ENCODE results near the gene CGB1. TPM values are rescaled to one million over a fixed set of nuclear protein-coding genes. Genes with fewer than 3 reads are reported as not detected.
"Not testable (repeated sequence)": the region's sequence is repeated elsewhere in the genome, so short reads cannot be mapped to it uniquely, and the experiment has no call there.

Gene CGB1
- total RNA-seq, 2 donors from 2014 or later, result not detected

DNA sequence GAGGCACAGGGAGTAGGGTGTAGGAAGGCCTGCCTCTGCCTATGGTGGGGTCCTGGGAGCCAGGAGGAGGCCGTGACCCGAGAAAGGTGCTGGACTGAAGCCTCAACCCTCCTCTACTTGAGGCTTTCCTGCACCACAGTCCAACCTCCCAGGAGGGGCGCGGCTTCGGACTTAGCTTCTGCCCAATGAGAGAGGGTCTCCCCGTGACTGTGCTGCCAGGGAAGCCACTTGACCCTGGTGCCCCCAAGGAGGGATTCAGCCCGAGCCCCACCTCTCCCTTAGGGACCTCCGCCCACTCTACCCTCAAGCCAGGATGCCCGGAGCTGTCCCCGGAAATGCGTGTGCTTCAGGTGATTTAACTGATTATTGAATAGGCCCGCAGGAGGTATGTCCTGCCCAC, 12.3 kb upstream of the CGB1 start, which contains the start of gene CGB8:
Gene CGB8, minus strand, starts transcription at position 101 of the 400 bp plus-strand sequence. CDS start 372 bp downstream, outside the sequence.
- H3K27ac ChIP-seq; H3K4me3 ChIP-seq; intact Hi-C loops (cut with DNase I); DNase-seq (ENCODE audit: low spot score); H3K36me3 ChIP-seq; H3K4me1 ChIP-seq (replicated peaks); H3K9me3 ChIP-seq; H3K27me3 ChIP-seq (replicated peaks; ENCODE audit: insufficient read depth): not testable (repeated sequence)
- 61% methylated on average over 10 of the region's 12 CpGs for WGBS

DNA sequence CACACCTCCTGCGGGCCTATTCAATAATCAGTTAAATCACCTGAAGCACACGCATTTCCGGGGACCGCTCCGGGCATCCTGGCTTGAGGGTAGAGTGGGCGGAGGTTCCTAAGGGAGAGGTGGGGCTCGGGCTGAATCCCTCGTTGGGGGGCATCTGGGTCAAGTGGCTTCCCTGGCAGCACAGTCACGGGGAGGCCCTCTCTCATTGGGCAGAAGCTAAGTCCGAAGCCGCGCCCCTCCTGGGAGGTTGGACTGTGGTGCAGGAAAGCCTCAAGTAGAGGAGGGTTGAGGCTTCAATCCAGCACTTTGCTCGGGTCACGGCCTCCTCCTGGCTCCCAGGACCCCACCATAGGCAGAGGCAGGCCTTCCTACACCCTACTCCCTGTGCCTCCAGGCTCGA, 6.9 kb upstream of the CGB1 start, which contains the start of gene CGB5:
Gene CGB5, plus strand, starts transcription at position 301 of the 400 bp plus-strand sequence. CDS start 362 bp downstream, outside the sequence.
- H3K27me3 ChIP-seq (replicated peaks; ENCODE audit: insufficient read depth); H3K4me3 ChIP-seq; H3K9me3 ChIP-seq; DNase-seq (ENCODE audit: low spot score); H3K36me3 ChIP-seq; intact Hi-C loops (cut with DNase I); H3K27ac ChIP-seq; H3K4me1 ChIP-seq (replicated peaks): not testable (repeated sequence)
- 77% methylated on average over 15 of the region's 15 CpGs for WGBS

DNA sequence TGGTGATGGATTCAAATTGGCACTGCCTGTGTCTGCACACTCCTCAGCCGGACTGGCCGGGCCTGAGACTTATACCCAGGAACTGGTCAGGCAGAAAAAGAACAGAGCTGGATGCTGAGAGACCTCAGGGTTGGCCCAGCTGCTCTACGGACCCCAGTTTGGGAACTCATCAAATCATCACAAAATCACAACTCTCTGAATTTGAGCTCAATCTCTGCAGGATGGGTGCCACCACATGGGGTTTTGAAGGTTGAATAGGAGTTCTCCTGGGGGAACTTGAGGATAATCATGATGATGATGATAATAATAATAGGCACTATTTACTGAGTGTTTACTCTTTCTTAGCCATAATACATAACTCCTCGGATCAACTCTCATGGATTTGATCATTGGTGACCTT, 6.0 kb upstream of the CGB1 start:
- H3K36me3 ChIP-seq; H3K27ac ChIP-seq; H3K4me1 ChIP-seq (replicated peaks); H3K9me3 ChIP-seq; H3K4me3 ChIP-seq; DNase-seq (ENCODE audit: low spot score); H3K27me3 ChIP-seq (replicated peaks; ENCODE audit: insufficient read depth); intact Hi-C loops (cut with DNase I): not testable (repeated sequence)
- WGBS, result 80% methylated on average over 4 of the region's 4 CpGs

DNA sequence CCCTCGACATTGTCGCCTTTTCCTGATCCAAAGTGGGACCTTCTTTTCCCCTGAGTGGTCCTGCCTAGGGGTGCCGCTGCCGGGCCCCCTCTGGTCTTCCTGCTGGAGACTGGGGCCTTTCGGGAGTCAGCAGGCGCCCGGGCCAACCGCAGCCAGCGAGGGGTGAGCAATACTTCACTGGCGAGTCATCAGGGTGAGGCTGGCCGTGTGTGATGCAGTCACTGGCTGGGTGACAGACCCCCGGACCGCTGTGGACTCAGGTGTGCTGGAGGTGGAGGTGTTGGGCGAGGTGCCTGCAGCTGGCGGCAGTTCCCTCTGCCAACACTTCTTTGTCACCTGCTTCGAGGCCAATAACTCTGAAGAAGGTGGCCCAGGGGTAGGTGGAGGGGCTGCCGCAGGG, 5.5 kb upstream of the CGB1 start:
- Histone ChIP-seq H3K9me3 (no peaks in the 10 kb centered on the region), H3K27me3 (replicated peaks; ENCODE audit: insufficient read depth) (no peaks in the 10 kb centered on the region), H3K4me1 (replicated peaks) (no peaks in the 10 kb centered on the region), H3K27ac (no peak overlapping the region), H3K36me3 (no peaks in the 10 kb centered on the region), H3K4me3 (no peak overlapping the region)
- TF ChIP-seq, protein P1, sequence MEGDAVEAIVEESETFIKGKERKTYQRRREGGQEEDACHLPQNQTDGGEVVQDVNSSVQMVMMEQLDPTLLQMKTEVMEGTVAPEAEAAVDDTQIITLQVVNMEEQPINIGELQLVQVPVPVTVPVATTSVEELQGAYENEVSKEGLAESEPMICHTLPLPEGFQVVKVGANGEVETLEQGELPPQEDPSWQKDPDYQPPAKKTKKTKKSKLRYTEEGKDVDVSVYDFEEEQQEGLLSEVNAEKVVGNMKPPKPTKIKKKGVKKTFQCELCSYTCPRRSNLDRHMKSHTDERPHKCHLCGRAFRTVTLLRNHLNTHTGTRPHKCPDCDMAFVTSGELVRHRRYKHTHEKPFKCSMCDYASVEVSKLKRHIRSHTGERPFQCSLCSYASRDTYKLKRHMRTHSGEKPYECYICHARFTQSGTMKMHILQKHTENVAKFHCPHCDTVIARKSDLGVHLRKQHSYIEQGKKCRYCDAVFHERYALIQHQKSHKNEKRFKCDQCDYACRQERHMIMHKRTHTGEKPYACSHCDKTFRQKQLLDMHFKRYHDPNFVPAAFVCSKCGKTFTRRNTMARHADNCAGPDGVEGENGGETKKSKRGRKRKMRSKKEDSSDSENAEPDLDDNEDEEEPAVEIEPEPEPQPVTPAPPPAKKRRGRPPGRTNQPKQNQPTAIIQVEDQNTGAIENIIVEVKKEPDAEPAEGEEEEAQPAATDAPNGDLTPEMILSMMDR (IDR thresholded peaks at IDR 0.05), result no peak
- TF ChIP-seq POLR2A (IDR thresholded peaks at IDR 0.05) (no peak), POLR2AphosphoS5 (IDR thresholded peaks at IDR 0.05) (no peak)
- intact Hi-C loops (cut with DNase I), result no loop called here
- DNase-seq (ENCODE audit: low spot score), result no peak
- 65% methylated on average over 17 of the region's 17 CpGs for WGBS

DNA sequence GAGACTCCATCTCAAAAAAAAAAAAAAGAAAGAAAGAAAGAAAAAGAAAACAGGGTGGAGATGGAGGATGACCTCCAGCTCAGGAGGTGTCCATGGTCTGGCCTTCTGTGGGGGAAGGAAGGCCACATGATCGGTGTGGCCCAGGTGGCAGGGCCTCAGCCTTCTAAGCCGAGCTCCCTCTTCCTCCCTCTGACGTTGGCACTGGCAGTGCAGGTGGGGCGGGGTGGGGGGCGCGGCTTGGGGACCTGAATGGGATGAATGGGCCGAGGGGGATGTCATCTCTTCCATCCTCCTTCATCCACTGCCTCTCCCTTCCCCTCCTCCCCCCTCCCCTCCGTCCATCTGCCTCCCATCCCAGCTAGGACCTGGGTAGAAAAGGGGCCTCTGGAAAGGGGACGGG, 3.0 kb upstream of the CGB1 start:
- H3K4me3 ChIP-seq; intact Hi-C loops (cut with DNase I); DNase-seq (ENCODE audit: low spot score); H3K36me3 ChIP-seq; H3K27me3 ChIP-seq (replicated peaks; ENCODE audit: insufficient read depth); H3K9me3 ChIP-seq; H3K27ac ChIP-seq; H3K4me1 ChIP-seq (replicated peaks): not testable (repeated sequence)
- WGBS, result 64% methylated on average over 9 of the region's 9 CpGs

DNA sequence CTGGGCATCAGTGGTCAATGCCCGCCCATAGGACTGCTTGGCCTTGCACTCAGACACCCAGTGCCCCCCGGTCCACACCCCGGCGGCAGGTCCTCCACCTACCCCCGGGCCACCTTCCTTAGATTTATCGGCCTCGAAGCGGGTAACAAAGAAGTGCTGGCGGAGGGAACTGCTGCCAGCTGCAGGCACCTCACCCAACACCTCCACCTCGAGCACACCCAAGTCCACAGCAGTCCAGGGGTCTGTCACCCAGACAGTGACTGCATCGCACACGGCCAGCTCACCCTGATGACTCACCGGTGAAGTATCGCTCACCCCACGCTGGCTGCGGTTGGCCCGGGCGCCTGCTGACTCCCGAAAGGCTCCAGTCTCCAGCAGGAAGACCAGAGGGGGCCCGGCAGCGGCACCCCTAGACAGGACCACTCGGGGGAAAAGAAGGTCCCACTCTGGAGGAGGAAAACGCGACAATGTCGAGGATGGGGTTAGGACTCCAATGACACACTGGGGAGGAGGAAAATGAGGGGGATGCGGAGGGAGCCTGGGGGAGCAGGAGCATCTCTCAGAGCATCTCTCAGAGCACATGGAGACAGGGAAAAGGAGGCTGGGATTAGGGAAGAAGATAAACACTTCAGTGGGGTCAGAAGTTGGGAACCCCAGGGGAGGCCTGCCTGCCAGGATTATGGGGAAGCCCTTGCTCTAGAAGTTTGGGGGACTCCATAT, 2.0 kb upstream of the CGB1 start:
- H3K4me1 ChIP-seq (replicated peaks); intact Hi-C loops (cut with DNase I); DNase-seq (ENCODE audit: low spot score); H3K36me3 ChIP-seq; H3K9me3 ChIP-seq; H3K4me3 ChIP-seq; H3K27ac ChIP-seq; H3K27me3 ChIP-seq (replicated peaks; ENCODE audit: insufficient read depth): not testable (repeated sequence)
- WGBS, result 81% methylated on average over 26 of the region's 26 CpGs

DNA sequence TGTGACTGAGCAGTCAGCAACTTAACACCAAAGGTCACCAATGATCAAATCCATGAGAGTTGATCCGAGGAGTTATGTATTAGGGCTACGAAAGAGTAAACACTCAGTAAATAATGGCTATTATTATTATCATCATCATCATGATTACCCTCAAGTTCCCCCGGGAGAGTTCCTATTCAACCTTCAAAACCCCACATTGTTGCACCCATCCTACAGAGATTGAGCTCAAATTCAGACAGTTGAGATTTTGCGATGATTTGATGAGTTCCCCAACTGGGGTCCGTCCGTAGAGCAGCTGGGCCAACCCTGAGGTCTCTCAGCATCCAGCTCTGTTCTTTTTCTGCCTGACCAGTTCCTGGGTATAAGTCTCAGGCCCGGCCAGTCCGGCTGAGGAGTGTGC, 1.4 kb upstream of the CGB1 start:
- WGBS, result 89% methylated on average over 8 of the region's 8 CpGs

DNA sequence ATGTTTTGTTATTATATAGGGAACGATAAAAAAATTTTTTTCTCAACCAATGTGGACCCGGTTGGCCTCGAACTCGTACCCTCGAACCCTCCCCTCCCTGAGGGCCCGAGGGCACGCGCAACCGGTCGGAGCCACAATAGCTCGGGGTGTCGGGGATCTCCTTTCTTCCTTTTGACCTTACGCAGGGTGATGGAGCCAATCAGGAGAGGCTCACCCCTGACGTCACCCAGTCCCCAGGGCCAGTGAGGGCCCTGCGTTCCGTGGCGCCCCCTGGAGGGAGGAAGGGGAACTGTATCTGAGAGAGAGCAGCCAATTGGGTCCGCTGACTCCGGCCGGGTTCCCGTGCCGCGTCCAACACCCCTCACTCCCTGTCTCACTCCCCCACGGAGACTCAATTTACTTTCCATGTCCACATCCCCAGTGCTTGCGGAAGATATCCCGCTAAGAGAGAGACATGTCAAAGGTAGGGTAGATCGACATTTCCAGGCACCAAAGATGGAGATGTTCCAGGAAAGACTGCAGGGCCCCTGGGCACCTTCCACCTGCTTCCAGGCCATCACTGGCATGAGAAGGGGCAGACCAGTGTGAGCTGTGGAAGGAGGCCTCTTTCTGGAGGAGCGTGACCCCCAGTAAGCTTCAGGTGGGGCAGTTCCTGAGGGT, 4.9 kb downstream of the CGB1 start, which contains the start of gene CGB2:
Gene CGB2, plus strand, starts transcription at position 249 of the 660 bp plus-strand sequence. Its CDS starts 206 bp downstream, at position 455.
- intact Hi-C loops (cut with DNase I), result not testable (repeated sequence)
- WGBS, result 25% methylated on average over 28 of the region's 28 CpGs

More for the DNA sequence above, 1.4 kb upstream of the CGB1 start:
- H3K27me3 ChIP-seq (replicated peaks; ENCODE audit: insufficient read depth); H3K36me3 ChIP-seq; DNase-seq (ENCODE audit: low spot score); H3K4me1 ChIP-seq (replicated peaks); intact Hi-C loops (cut with DNase I); H3K27ac ChIP-seq; H3K9me3 ChIP-seq; H3K4me3 ChIP-seq: not testable (repeated sequence)

DNA sequence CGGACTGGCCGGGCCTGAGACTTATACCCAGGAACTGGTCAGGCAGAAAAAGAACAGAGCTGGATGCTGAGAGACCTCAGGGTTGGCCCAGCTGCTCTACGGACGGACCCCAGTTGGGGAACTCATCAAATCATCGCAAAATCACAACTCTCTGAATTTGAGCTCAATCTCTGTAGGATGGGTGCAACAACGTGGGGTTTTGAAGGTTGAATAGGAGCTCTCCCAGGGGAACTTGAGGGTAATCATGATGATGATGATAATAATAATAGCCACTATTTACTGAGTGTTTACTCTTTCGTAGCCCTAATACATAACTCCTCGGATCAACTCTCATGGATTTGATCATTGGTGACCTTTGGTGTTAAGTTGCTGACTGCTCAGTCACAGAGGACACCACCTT, 6.4 kb downstream of the CGB1 start:
- H3K4me1 ChIP-seq (replicated peaks), result not testable (repeated sequence)

More for the DNA sequence above, 4.9 kb downstream of the CGB1 start, which contains the start of gene CGB2:
- not testable (repeated sequence) for DNase-seq (ENCODE audit: low spot score); H3K36me3 ChIP-seq; H3K9me3 ChIP-seq; H3K27me3 ChIP-seq (replicated peaks; ENCODE audit: insufficient read depth); H3K27ac ChIP-seq; H3K4me1 ChIP-seq (replicated peaks); H3K4me3 ChIP-seq

DNA sequence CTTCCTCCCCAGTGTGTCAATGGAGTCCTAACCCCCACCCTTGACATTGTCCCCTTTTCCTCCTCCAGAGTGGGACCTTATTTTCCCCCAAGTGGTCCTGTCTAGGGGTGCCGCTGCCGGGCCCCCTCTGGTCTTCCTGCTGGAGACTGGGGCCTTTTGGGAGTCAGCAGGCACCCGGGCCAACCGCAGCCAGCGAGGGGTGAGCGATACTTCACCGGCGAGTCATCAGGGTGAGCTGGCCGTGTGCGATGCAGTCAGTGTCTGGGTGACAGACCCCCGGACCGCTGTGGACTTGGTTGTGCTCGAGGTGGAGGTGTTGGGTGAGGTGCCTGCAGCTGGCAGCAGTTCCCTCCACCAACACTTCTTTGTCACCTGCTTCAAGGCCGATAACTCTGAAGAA, 6.9 kb downstream of the CGB1 start:
- H3K27ac ChIP-seq; DNase-seq (ENCODE audit: low spot score); H3K9me3 ChIP-seq; H3K4me3 ChIP-seq; H3K27me3 ChIP-seq (replicated peaks; ENCODE audit: insufficient read depth); H3K4me1 ChIP-seq (replicated peaks); intact Hi-C loops (cut with DNase I); H3K36me3 ChIP-seq: not testable (repeated sequence)
- 90% methylated on average over 12 of the region's 14 CpGs for WGBS

More for the DNA sequence above, 6.4 kb downstream of the CGB1 start:
- H3K4me3 ChIP-seq; H3K9me3 ChIP-seq; DNase-seq (ENCODE audit: low spot score); H3K27me3 ChIP-seq (replicated peaks; ENCODE audit: insufficient read depth); H3K36me3 ChIP-seq; intact Hi-C loops (cut with DNase I); H3K27ac ChIP-seq: not testable (repeated sequence)
- 92% methylated on average over 6 of the region's 8 CpGs for WGBS

DNA sequence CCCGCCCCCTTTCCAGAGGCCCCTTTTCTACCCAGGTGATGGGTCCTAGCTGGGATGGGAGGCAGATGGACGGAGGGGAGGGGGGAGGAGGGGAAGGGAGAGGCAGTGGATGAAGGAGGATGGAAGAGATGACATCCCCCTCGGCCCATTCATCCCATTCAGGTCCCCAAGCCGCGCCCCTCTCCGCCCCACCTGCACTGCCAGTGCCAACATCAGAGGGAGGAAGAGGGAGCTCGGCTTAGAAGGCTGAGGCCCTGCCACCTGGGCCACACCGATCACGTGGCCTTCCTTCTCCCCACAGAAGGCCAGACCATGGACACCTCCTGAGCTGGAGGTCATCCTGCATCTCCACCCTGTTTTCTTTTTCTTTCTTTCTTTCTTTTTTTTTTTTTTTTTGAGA, 8.0 kb downstream of the CGB1 start:
- H3K27me3 ChIP-seq (replicated peaks; ENCODE audit: insufficient read depth); H3K9me3 ChIP-seq; DNase-seq (ENCODE audit: low spot score); intact Hi-C loops (cut with DNase I); H3K4me1 ChIP-seq (replicated peaks); H3K4me3 ChIP-seq; H3K36me3 ChIP-seq; H3K27ac ChIP-seq: not testable (repeated sequence)
- WGBS, result 79% methylated on average over 9 of the region's 9 CpGs

All from prostate gland (tissue), 2 donors.